ENCODE results near the gene MB.

- TF ChIP-seq POLR2AphosphoS5 (IDR thresholded peaks at IDR 0.05; ENCODE audit: borderline replicate concordance, low read depth, low read length): no peak
- no peak for TF ChIP-seq EZH2 (IDR thresholded peaks at IDR 0.05)
These were observed 5.8 kb downstream of the MB start for GRCh38 chr22:35611200-35611890.

Data from SK-N-MC (cell line).